Measurements from ENCODE around the gene CEP68.

The CEP68 gene

GRCh38 chr2:65133626-65134025 is 77.4 kb downstream of the CEP68 start:
- DNase-seq, result no peak

- DNase-seq, result no peak
These were observed 77.9 kb downstream of the CEP68 start for GRCh38 chr2:65134158-65134557.

DNA sequence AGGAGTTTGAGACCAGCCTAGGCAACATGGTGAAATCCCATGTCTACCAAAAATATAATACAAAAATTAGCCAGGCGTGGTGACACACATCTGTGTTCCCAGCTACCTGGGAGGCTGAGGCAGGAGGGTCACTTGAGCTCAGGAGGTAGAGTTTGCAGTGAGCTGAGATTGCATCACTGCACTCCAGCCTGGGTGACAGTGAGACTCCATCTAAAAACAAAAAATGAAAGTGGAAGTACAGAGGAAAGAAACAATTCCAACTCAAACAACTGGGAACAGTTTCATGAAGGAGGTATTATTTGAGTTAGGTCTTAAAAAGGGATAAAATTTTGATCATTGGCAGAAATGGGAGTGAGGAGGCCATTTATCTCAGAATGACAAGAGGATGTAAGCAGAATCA is 80.0 kb downstream of the CEP68 start:
- DNase-seq, result no peak

Data from CD4-positive, alpha-beta T cell treated with Interleukin-4 for 1 hour (primary cell).